GM21717 (cell line): ENCODE results near the gene ZDHHC24.

Experiments
- ATAC-seq: cut with Tn5 transposase; IDR thresholded peaks from one replicate; pipeline ENCODE4 v1.9.1; 2021; ENCODE audit warnings: mild to moderate bottlenecking, moderate library complexity; ENCODE audit not compliant: unreplicated experiment

Gene ZDHHC24

DNA sequence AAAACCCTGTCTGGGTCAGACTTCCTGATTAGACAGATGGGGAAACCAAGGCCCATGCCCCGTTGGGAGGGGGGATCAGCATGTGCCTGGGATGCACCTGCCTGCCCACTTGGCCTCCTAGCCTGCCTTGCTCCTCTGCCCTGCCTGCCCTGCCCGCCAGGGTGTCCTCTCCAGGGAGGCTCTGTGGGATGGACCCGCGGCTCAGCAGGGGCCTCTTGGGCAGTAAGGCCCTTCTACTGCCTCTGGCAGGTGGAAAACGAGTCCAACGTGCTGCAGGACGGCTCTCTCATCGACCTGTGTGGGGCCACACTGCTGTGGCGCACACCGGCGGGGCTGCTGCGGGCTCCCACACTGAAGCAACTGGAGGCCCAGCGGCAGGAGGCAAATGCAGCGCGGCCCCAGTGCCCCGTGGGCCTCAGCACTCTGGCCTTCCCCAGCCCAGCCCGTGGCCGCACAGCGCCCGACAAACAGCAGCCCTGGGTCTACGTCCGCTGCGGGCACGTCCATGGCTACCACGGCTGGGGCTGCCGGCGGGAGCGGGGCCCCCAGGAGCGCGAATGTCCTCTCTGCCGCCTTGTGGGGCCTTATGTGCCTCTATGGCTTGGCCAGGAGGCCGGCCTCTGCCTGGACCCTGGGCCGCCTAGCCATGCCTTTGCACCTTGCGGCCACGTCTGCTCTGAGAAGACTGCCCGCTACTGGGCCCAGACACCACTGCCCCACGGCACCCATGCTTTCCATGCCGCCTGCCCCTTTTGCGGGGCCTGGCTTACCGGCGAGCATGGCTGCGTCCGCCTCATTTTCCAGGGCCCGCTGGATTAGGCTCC lies 70.3 kb downstream of the ZDHHC24 start:
- ATAC-seq: no peak

DNA sequence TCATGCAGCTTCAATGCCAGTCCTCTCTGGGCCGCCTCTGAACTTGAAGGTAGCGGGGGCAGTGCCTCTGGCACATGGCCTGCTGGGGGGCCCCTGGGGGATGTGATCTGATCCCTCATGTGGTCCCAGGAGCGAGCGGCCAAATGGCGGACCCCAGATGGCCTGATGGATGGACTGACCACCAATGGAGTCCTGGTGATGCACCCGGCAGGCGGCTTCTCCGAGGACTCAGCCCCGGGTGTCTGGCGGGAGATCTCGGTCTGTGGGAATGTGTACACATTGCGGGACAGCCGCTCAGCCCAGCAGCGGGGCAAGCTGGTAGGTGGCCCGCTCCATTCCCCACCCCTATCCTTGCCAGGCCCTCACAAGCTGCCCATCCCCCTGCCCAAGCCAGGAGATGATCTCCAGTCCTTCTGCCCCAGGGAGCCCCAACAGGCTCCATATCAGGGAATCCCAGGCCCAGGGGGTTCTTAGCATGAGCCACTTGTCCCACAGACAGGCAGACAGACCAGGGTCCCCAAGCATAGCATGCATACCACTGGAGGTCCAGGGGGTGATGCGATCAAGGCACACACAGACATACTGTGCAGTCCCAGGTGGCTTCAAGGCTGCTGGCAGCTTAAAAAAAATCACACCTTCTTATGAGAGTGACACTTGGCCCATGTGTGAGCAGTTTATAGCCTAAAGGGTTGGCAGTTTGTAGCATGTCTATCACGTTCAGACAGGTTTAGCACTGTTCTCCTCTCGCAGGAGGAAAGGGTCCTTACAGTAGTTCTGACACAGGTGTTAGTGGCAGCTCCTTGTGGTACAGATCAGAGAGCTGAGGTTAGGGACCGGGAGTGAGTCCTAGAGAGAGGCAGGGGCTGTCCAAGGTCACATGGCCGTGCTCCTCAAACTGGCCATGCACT lies 72.0 kb downstream of the ZDHHC24 start:
- ATAC-seq: no peak

DNA sequence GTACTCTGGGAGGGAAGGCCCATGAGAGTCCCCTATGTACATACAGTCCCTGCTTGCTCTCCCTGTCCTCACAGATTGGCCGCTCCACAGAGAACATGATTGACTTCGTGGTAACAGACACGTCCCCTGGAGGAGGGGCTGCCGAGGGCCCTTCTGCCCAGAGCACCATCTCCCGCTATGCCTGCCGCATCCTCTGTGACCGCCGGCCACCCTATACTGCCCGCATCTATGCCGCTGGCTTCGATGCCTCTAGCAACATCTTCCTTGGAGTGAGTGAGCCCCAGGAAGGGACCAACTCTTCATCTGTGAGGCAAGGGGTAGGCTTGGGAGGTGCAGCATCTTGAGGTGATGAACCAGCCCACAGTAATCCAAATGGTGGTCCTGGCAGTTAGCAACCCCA lies 72.7 kb downstream of the ZDHHC24 start:
- ATAC-seq: no peak

DNA sequence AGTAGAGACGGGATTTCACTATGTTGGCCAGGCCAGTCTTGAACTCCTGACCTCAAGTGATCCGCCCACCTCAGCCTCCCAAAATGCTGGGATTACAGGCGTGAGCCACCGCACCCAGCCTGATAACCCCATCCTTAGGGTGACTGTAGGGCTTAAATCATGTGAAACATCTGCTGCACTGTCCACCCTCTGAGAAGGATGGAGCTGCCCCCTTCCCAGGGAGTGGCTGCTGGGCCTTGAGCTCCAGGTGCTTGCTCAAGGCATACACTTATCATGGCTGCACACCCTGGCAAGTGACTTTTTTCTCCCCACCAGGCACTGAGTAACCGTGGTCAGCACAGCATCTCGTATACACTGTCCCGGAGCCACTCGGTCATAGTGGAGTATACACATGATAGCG lies 73.8 kb downstream of the ZDHHC24 start:
- no peak for ATAC-seq

DNA sequence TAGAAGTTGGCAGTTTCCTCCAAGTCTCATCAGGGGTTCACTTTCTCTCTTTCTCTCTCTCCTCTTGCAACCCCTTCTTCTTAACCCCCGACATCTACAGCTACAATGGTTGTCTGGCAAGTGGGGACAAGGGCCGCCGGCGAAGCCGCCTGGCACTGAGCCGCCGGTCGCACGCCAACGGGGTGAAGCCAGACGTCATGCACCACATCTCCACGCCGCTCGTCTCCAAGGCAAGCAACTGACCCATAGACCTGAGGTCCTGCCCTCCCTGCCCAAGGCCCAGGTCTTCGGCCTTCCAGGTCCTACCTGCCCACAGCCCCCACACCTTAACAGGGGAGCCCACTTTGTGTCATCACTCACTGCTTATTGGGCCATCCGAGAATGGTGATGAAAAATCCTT lies 74.7 kb downstream of the ZDHHC24 start:
- no peak for ATAC-seq
